Measurements from ENCODE around the gene PCGF2. TPM values are rescaled to one million over a fixed set of nuclear protein-coding genes. Genes with fewer than 3 reads are reported as not detected.

PCGF2 gene
- total RNA-seq, 1 donor from 2014 or later = 79.4 TPM

- no peaks in the 10 kb centered on the region for H3K9me3 Mint-ChIP-seq (ENCODE audit: unreplicated experiment)
- peak overlapping the region; percentile 53 for H3K27ac Mint-ChIP-seq (ENCODE audit: unreplicated experiment)
- no peak for TF ChIP-seq CTCF (IDR thresholded peaks at IDR 0.05; ENCODE audit: unreplicated experiment)
- peak overlapping the region; percentile 92 for H3K4me3 Mint-ChIP-seq (ENCODE audit: unreplicated experiment)
- peaks cover 35% of the 10 kb centered on the region for H3K4me1 Mint-ChIP-seq (ENCODE audit: unreplicated experiment)
- peaks cover 17% of the 10 kb centered on the region for H3K27me3 Mint-ChIP-seq (ENCODE audit: unreplicated experiment)
- H3K36me3 Mint-ChIP-seq (ENCODE audit: low read depth, unreplicated experiment) = peaks cover 26% of the 10 kb centered on the region
- DNase-seq (ENCODE audit: low spot score) = no peak
These were observed 17.4 kb downstream of the PCGF2 start for GRCh38 chr17:38730526-38731379.

- peak; percentile 72 for TF ChIP-seq CTCF (IDR thresholded peaks at IDR 0.05; ENCODE audit: unreplicated experiment)
- Mint-ChIP-seq H3K36me3 (ENCODE audit: low read depth, unreplicated experiment) (peaks cover 23% of the 10 kb centered on the region), H3K4me1 (ENCODE audit: unreplicated experiment) (peaks cover 35% of the 10 kb centered on the region), H3K27me3 (ENCODE audit: unreplicated experiment) (peaks cover 17% of the 10 kb centered on the region), H3K27ac (ENCODE audit: unreplicated experiment) (peak within 1 kb of the TSS; percentile 53), H3K4me3 (ENCODE audit: unreplicated experiment) (peak within 1 kb of the TSS; percentile 92), H3K9me3 (ENCODE audit: unreplicated experiment) (no peaks in the 10 kb centered on the region)
- DNase-seq (ENCODE audit: low spot score) = peak; percentile 84
These were observed 18.1 kb downstream of the PCGF2 start, which contains the start of gene CISD3 for GRCh38 chr17:38729886-38730525. Gene CISD3 (plus strand): TSS chr17:38730341. CDS start chr17:38730359, 18 bp downstream.

GRCh38 chr17:38729368-38729885 is 18.7 kb downstream of the PCGF2 start:
- Mint-ChIP-seq H3K36me3 (ENCODE audit: low read depth, unreplicated experiment) (peaks cover 23% of the 10 kb centered on the region), H3K27ac (ENCODE audit: unreplicated experiment) (no peak overlapping the region), H3K4me1 (ENCODE audit: unreplicated experiment) (peaks cover 35% of the 10 kb centered on the region), H3K4me3 (ENCODE audit: unreplicated experiment) (peak overlapping the region; percentile 65), H3K9me3 (ENCODE audit: unreplicated experiment) (no peaks in the 10 kb centered on the region), H3K27me3 (ENCODE audit: unreplicated experiment) (peaks cover 17% of the 10 kb centered on the region)
- no peak for DNase-seq (ENCODE audit: low spot score)
- TF ChIP-seq CTCF (IDR thresholded peaks at IDR 0.05; ENCODE audit: unreplicated experiment) = no peak

GRCh38 chr17:38728290-38728831 is 19.8 kb downstream of the PCGF2 start:
- H3K36me3 Mint-ChIP-seq (ENCODE audit: low read depth, unreplicated experiment) = peaks cover 19% of the 10 kb centered on the region
- no peak for DNase-seq (ENCODE audit: low spot score)
- H3K9me3 Mint-ChIP-seq (ENCODE audit: unreplicated experiment) = no peaks in the 10 kb centered on the region
- H3K4me3 Mint-ChIP-seq (ENCODE audit: unreplicated experiment) = no peak overlapping the region
- no peak overlapping the region for H3K27ac Mint-ChIP-seq (ENCODE audit: unreplicated experiment)
- H3K4me1 Mint-ChIP-seq (ENCODE audit: unreplicated experiment) = peaks cover 35% of the 10 kb centered on the region
- H3K27me3 Mint-ChIP-seq (ENCODE audit: unreplicated experiment) = peaks cover 16% of the 10 kb centered on the region
- no peak for TF ChIP-seq CTCF (IDR thresholded peaks at IDR 0.05; ENCODE audit: unreplicated experiment)

Measured in endothelial cell (in vitro differentiated cells).